ENCODE data around the gene TMEM238. TPM values are rescaled to one million over a fixed set of nuclear protein-coding genes. Genes with fewer than 3 reads are reported as not detected.

Gene TMEM238
- total RNA-seq, 1 experiment from 2014 or later, result 22.8 TPM

GRCh38 chr19:55400281-55401087 is 16.4 kb upstream of the TMEM238 start:
- Histone ChIP-seq H4K20me1 (ENCODE audit: low read length) (peaks cover 49% of the 10 kb centered on the region), H3K4me3 (ENCODE audit: low read length) (no peak overlapping the region), H3K27ac (ENCODE audit: low read length) (no peak overlapping the region), H3K4me1 (ENCODE audit: insufficient read depth, low read length) (peaks cover 3% of the 10 kb centered on the region), H2AFZ (ENCODE audit: low read length) (no peak overlapping the region), H3K4me2 (ENCODE audit: low read length) (no peak overlapping the region), H3F3A (ENCODE audit: low read length, unreplicated experiment) (peaks cover 26% of the 10 kb centered on the region), H3K27me3 (ENCODE audit: low read length) (no peaks in the 10 kb centered on the region), H3K36me3 (ENCODE audit: low read depth, low read length) (peaks cover 43% of the 10 kb centered on the region), H3K79me2 (ENCODE audit: low read length) (peaks cover 34% of the 10 kb centered on the region), H3K9me2 (replicated peaks; ENCODE audit: low read length) (no peaks in the 10 kb centered on the region), H3K9ac (ENCODE audit: low read length) (no peak overlapping the region), H3K9me3 (ENCODE audit: low read length) (no peaks in the 10 kb centered on the region)
- ATAC-seq (no peak), DNase-seq (no peak)
- CTCF ChIA-PET, result no interaction called here
- no TSS peak for BruUV-seq (replicated peaks)
- intact Hi-C loops (cut with micrococcal nuclease), result no loop called here
- POLR2A ChIA-PET (ENCODE audit: unreplicated experiment), result no interaction called here
- no peak for TF ChIP-seq EZH2 (IDR thresholded peaks at IDR 0.05; ENCODE audit: low read length, unreplicated experiment)
- no peak for TF ChIP-seq CTCF (conservative IDR thresholded peaks at IDR 0.05; ENCODE audit: low read depth, low read length)
- TF ChIP-seq EZH2phosphoT487 (IDR thresholded peaks at IDR 0.05; ENCODE audit: borderline replicate concordance, low read length), result no peak

GRCh38 chr19:55398200-55398925 is 14.3 kb upstream of the TMEM238 start:
- H3K4me3 ChIP-seq (ENCODE audit: low read length), result no peak overlapping the region
- H3K27ac ChIP-seq (ENCODE audit: low read length), result no peak overlapping the region
- no peak overlapping the region for H3K9ac ChIP-seq (ENCODE audit: low read length)
- H3K4me2 ChIP-seq (ENCODE audit: low read length), result no peak overlapping the region
- H3F3A ChIP-seq (ENCODE audit: low read length, unreplicated experiment), result peaks cover 26% of the 10 kb centered on the region
- H3K36me3 ChIP-seq (ENCODE audit: low read depth, low read length), result peaks cover 30% of the 10 kb centered on the region
- peaks cover 33% of the 10 kb centered on the region for H4K20me1 ChIP-seq (ENCODE audit: low read length)
- no TSS peak for BruUV-seq (replicated peaks)
- H3K27me3 ChIP-seq (ENCODE audit: low read length), result no peaks in the 10 kb centered on the region
- H3K4me1 ChIP-seq (ENCODE audit: insufficient read depth, low read length), result no peaks in the 10 kb centered on the region
- H2AFZ ChIP-seq (ENCODE audit: low read length), result no peak overlapping the region
- peaks cover 16% of the 10 kb centered on the region for H3K79me2 ChIP-seq (ENCODE audit: low read length)
- ATAC-seq, result no peak
- CTCF ChIA-PET, result no interaction called here
- TF ChIP-seq EZH2 (IDR thresholded peaks at IDR 0.05; ENCODE audit: low read length, unreplicated experiment), result no peak
- intact Hi-C loops (cut with micrococcal nuclease), result no loop called here
- no peaks in the 10 kb centered on the region for H3K9me3 ChIP-seq (ENCODE audit: low read length)
- POLR2A ChIA-PET (ENCODE audit: unreplicated experiment), result no interaction called here
- no peaks in the 10 kb centered on the region for H3K9me2 ChIP-seq (replicated peaks; ENCODE audit: low read length)
- DNase-seq, result no peak

- no peaks in the 10 kb centered on the region for H3K9me2 ChIP-seq (replicated peaks; ENCODE audit: low read length)
- peaks cover 15% of the 10 kb centered on the region for H3K36me3 ChIP-seq (ENCODE audit: low read depth, low read length)
- H3K9ac ChIP-seq (ENCODE audit: low read length), result no peak overlapping the region
- no peak overlapping the region for H3K27ac ChIP-seq (ENCODE audit: low read length)
- intact Hi-C loops (cut with micrococcal nuclease), result no loop called here
- DNase-seq (no peak), ATAC-seq (no peak)
- CTCF ChIA-PET, result no interaction called here
- POLR2A ChIA-PET (ENCODE audit: unreplicated experiment), result no interaction called here
- H3K4me1 ChIP-seq (ENCODE audit: insufficient read depth, low read length), result peaks cover 6% of the 10 kb centered on the region
- H3K4me3 ChIP-seq (ENCODE audit: low read length), result no peak overlapping the region
- H4K20me1 ChIP-seq (ENCODE audit: low read length), result peaks cover 33% of the 10 kb centered on the region
- no peak overlapping the region for H2AFZ ChIP-seq (ENCODE audit: low read length)
- H3K79me2 ChIP-seq (ENCODE audit: low read length), result peaks cover 18% of the 10 kb centered on the region
- no peak for TF ChIP-seq CTCF (conservative IDR thresholded peaks at IDR 0.05; ENCODE audit: low read depth, low read length)
- TF ChIP-seq EZH2phosphoT487 (IDR thresholded peaks at IDR 0.05; ENCODE audit: borderline replicate concordance, low read length), result no peak
- no peak for TF ChIP-seq EZH2 (IDR thresholded peaks at IDR 0.05; ENCODE audit: low read length, unreplicated experiment)
- H3K27me3 ChIP-seq (ENCODE audit: low read length), result no peaks in the 10 kb centered on the region
- H3F3A ChIP-seq (ENCODE audit: low read length, unreplicated experiment), result peaks cover 7% of the 10 kb centered on the region
- BruUV-seq (replicated peaks), result no TSS peak
- H3K4me2 ChIP-seq (ENCODE audit: low read length), result no peak overlapping the region
- H3K9me3 ChIP-seq (ENCODE audit: low read length), result no peaks in the 10 kb centered on the region
Measured at GRCh38 chr19:55392820-55393761, 9.0 kb upstream of the TMEM238 start.
